CD4-positive, alpha-beta T cell treated with Interleukin-4 for 4 hours (primary cell): Measurements from ENCODE around the gene NEUROD2.

Experiments
- DNase-seq: peaks from one replicate; pipeline ENCODE4 v3.0.0-alpha.2; 2020

The NEUROD2 gene

GRCh38 chr17:39607851-39608130, at the start of gene NEUROD2:
NEUROD2 (minus strand) TSS chr17:39607920; CDS start chr17:39606599, 1,321 bp downstream.
- DNase-seq: no peak

- no peak for DNase-seq
Observed at GRCh38 chr17:39655105-39655504, 47.4 kb upstream of the NEUROD2 start.

GRCh38 chr17:39653662-39654331, 46.1 kb upstream of the NEUROD2 start:
- peak; percentile 65 for DNase-seq

GRCh38 chr17:39653316-39653661, 45.6 kb upstream of the NEUROD2 start:
- no peak for DNase-seq

- DNase-seq: no peak
Observed at GRCh38 chr17:39652587-39653315, 45.0 kb upstream of the NEUROD2 start.

- no peak for DNase-seq
Observed at GRCh38 chr17:39651923-39652586, 44.3 kb upstream of the NEUROD2 start.

- DNase-seq: no peak
Observed at GRCh38 chr17:39650121-39650579, 42.4 kb upstream of the NEUROD2 start.

- DNase-seq: no peak
Observed at GRCh38 chr17:39648616-39649366, 41.1 kb upstream of the NEUROD2 start.

GRCh38 chr17:39647256-39647655, 39.5 kb upstream of the NEUROD2 start:
- DNase-seq: no peak

GRCh38 chr17:39643271-39643670, 35.6 kb upstream of the NEUROD2 start:
- DNase-seq: no peak

- DNase-seq: no peak
Observed at GRCh38 chr17:39642291-39643074, 34.8 kb upstream of the NEUROD2 start.

- DNase-seq: no peak
Observed at GRCh38 chr17:39641883-39642282, 34.2 kb upstream of the NEUROD2 start.

GRCh38 chr17:39641097-39641496, 33.4 kb upstream of the NEUROD2 start:
- DNase-seq: no peak

GRCh38 chr17:39640591-39641031, 32.9 kb upstream of the NEUROD2 start:
- DNase-seq: no peak

- no peak for DNase-seq
Observed at GRCh38 chr17:39639566-39640458, 32.1 kb upstream of the NEUROD2 start.

- no peak for DNase-seq
Observed at GRCh38 chr17:39639043-39639442, 31.3 kb upstream of the NEUROD2 start.

- DNase-seq: no peak
Observed at GRCh38 chr17:39638317-39638716, 30.6 kb upstream of the NEUROD2 start.

- peak; percentile 86 for DNase-seq
Observed at GRCh38 chr17:39636927-39637736, 29.4 kb upstream of the NEUROD2 start, which contains the start of gene STARD3. STARD3 (plus strand) TSS chr17:39637144; CDS start chr17:39653532, 16,388 bp downstream.

GRCh38 chr17:39636587-39636926, 28.8 kb upstream of the NEUROD2 start:
- DNase-seq: no peak

- DNase-seq: no peak
Observed at GRCh38 chr17:39635614-39636176, 28.0 kb upstream of the NEUROD2 start.
